HG02588 (cell line): ENCODE measurements around the gene MIA2.
"Not testable (repeated sequence)": the region's sequence is repeated elsewhere in the genome, so short reads cannot be mapped to it uniquely, and the experiment has no call there.

Experiments
- ATAC-seq: cut with Tn5 transposase; IDR thresholded peaks from one replicate; pipeline ENCODE4 v1.9.1; 2021; ENCODE audit warnings: mild to moderate bottlenecking, moderate library complexity; ENCODE audit not compliant: unreplicated experiment

The MIA2 gene, protein sequence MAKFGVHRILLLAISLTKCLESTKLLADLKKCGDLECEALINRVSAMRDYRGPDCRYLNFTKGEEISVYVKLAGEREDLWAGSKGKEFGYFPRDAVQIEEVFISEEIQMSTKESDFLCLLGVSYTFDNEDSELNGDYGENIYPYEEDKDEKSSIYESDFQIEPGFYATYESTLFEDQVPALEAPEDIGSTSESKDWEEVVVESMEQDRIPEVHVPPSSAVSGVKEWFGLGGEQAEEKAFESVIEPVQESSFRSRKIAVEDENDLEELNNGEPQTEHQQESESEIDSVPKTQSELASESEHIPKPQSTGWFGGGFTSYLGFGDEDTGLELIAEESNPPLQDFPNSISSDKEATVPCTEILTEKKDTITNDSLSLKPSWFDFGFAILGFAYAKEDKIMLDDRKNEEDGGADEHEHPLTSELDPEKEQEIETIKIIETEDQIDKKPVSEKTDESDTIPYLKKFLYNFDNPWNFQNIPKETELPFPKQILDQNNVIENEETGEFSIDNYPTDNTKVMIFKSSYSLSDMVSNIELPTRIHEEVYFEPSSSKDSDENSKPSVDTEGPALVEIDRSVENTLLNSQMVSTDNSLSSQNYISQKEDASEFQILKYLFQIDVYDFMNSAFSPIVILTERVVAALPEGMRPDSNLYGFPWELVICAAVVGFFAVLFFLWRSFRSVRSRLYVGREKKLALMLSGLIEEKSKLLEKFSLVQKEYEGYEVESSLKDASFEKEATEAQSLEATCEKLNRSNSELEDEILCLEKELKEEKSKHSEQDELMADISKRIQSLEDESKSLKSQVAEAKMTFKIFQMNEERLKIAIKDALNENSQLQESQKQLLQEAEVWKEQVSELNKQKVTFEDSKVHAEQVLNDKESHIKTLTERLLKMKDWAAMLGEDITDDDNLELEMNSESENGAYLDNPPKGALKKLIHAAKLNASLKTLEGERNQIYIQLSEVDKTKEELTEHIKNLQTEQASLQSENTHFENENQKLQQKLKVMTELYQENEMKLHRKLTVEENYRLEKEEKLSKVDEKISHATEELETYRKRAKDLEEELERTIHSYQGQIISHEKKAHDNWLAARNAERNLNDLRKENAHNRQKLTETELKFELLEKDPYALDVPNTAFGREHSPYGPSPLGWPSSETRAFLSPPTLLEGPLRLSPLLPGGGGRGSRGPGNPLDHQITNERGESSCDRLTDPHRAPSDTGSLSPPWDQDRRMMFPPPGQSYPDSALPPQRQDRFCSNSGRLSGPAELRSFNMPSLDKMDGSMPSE (N-terminal part only)

DNA sequence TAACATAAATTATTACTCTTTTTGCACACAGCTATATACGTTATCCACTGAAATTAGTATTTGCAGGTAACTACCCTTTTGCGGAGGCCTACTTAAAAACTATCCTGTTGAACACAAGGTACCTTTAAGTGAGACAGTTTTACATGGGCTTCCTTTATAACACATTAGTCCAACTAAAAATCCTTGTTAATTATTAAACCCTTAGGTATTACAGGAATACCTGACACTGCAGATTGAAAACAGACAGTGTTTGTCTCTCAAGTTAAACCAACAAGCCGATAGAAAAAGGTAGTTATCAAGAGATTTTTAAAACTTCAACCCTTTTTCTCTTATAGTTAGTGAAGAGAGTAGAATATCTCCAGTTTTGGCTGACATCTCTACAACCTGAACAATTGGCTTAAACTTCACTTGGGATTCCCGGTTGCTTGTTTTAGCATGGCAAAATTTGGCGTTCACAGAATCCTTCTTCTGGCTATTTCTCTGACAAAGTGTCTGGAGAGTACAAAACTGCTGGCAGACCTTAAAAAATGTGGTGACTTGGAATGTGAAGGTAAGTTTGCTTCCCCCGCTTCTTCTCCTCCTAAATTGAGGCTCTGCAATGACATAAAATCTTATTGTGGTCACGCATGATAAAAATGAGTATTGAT is at the start of gene MIA2:
MIA2 (plus strand) TSS at position 236 of the 647 bp plus-strand sequence; CDS start at position 436, 200 bp downstream.
- ATAC-seq: no peak

DNA sequence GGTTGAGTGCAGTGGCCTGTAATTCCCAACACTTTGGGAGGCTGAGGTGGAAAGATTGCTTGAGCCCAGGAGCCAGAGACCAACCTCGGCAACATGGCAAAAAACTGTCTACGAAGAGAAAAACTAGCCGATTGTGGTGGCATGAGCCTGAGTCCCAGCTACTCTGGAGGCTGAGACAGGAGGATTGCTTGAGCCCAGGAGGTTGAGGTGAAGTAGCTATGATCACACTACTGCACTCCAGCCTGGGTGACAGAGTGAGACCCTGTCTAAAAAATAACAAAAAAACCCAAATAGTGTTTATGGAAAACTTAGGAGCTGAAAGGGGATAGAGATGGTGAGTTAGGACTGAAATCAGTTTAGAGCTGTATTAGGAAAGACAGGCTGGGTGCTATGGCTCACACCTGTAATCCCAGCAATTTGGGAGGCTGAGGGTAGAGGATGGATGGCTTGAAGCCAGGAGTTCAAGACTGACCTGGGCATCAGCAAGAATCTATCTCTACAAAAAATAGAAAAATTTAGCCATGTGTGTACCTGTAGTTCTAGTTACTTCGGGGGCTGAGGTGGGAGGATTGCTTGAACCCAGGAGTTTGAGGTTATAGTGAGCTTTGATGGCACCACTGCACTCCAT is 49.0 kb upstream of the MIA2 start:
- ATAC-seq: no peak

DNA sequence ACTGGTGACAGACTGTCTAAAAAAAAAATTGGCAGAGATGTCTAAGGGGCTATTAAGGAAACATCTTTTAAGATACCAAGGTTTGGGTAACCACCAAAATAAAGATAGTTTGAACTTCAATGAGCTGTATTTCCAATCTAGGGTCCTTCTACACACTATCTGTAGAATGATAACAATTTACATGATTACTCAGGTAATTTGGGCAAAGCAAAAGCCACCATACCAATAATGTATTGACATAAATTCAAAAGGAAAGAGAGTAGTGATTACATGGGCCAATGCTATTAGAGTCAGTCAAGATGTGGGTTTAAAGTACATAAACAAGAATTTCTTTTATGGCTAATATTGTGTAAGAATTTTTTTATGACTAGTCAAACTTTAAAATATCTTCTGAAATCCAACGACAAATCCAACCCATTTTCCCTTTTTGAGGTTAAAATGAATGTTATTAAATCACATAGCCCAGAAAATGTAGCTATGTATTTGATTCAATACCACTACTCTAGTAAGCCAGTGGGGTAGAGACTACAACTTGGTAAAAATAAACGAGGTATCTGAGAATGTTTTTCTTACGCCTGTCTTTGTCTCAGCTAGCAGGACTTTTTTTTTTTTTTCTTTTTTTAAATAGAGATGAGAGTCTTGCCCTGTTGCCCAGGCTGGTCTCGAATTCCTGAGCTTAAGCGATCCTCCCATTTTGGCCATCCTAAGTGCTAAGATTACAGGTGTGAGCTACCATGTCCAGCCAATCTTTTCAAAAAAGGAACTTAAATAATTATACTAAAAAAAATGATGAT is 48.3 kb upstream of the MIA2 start:
- no peak for ATAC-seq

DNA sequence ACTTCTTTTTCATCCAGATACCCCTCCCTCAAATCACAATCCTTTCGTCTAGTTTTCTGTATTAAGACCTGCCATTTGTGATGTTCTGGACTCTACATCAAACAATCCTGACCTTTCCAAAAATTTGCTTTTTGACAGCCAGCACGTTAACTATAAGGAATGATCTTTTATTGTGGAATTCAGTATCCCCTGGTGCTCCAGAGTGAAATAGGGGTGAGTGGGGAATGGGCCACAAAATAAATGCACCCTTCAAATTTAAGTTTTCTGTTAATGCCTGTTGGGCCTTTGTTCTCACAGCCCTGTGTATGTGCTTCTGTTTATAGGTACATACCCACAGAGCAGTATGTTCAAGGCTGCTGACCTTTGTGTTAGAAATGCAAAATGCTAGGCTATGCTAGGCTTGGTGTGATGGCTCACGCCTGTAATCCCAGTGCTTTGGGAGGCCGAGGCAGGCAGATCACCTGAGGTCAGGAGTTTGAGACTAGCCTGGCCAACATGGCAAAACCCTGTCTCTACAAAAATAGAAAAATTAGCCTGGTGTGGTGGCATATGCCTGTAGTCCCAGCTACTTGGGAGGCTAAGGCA is 46.7 kb upstream of the MIA2 start:
- ATAC-seq: no peak

DNA sequence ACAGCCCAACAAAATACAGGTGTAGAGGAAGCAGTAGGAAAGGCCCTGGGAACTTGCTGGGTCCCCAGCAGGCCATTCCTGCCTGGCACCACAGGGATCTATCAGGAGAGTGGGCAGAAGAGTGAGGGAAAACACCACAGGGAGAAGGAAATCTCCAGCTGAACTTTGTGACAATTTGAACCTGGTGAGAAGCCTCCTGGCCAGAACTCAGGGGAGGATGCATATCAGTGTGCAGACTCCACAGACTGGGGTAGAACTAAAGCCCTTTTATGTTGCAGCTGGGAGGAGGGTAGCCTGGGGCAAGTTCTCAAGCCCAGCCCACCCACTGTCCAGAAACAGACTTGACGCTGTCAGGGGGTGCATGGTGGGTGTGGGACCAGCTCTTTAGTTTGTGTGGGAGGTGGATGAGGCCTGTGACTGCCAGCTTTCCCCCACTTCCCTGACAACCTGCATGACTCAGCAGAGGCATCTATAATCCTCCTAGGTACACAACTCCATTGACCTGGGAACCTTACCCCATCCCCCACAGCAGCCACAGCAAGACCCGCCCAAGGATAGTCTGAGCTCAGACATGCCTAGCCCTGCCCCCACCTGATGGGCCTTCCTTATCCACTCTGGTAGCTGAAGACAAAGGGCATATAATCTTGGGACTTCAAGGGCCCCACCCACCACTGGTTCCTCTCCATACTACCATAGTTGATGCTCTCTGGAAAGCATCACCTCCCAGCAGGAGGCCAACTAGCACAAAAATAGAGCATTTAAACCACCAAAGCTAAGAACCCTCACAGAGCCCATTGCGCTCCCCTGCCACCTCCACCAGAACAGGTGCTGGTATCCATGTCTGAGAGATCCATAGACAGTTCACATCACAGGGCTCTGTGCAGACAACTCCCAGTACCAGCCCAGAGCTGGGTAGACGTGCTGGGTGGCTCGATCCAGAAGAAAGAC is 29.8 kb upstream of the MIA2 start:
- no peak for ATAC-seq

DNA sequence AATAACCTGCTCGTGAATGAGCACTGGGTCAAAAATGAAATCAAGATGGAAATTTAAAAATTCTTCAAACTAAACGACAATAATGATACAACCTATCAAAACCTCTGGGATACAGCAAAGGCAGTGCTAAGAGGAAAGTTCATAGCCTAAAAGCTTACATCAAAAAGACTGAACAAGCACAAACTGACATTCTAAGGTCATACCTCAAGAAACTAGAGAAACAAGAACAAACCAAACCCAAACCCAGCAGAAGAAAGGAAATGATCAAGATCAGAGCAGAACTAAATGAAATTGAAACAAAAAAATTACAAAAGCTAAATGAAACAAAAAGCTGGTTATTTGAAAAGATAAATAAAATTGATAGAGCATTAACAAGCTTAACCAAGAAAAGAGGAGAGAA is 26.3 kb upstream of the MIA2 start:
- ATAC-seq: not testable (repeated sequence)

DNA sequence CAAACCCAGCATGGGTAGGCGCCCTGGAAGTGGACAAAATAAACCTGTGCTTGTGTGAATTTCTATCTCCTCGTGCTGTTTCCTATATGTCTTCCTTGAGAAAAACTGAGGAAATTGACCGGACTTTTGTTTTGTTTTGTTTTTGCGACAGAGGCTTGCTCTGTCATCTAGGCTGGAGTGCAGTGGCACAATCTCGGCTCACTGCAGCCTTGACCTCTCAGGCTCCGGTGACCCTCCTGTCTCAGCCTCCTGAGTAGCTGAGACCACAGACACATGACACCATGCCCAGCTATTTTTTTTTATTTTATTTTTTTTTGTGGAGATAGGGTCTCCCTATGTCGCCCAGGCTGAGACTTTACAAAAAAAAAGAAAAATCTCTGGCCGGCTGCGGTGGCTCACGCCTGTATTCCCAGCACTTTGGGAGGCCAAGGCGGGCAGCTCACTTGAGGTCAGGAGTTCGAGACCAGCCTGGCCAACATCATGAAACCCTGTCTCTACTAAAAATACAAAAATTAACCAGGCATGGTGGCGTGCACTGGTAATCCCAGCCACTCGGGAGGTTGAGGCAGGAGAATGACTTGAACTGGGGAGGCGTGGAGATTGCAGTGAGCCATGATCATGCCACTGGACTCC is 22.5 kb upstream of the MIA2 start:
- no peak for ATAC-seq

DNA sequence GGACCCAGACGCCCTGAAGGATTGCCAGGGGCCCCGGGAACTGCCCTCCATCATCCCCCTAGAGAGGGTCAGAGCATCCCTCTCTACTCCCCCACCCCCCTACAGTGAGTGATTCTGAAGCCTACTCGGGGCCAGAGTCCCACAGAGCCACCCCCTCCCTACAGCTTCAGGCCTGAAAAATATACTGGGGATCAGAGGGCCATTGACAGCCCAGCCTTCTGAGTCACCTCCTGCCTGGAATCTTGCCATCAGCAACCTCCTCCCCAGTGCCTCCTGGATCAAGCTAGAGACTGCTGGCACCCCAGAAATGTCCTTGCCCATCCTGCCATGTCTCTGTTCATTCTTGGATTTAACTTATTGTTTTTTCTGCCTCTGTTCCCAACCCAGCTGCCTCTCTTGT is 21.7 kb upstream of the MIA2 start:
- no peak for ATAC-seq

DNA sequence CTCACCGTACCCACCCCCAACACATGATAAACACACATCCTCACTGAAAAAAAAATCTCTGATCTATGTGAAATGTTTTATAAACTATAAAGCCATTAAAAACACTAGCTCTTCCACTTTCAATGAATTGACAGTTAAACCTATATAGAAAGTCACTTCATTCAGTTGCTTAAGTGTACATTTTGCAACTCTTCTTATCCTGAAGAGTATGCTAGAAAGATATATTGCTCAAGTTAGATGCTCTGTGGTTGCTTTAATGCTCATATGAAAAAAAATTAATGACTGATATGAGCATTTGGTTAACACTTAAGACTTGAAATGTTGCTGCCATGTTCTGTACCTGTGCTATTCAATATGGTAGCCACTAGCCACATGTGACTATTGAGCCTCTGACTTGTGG is 21.0 kb upstream of the MIA2 start:
- ATAC-seq: no peak

DNA sequence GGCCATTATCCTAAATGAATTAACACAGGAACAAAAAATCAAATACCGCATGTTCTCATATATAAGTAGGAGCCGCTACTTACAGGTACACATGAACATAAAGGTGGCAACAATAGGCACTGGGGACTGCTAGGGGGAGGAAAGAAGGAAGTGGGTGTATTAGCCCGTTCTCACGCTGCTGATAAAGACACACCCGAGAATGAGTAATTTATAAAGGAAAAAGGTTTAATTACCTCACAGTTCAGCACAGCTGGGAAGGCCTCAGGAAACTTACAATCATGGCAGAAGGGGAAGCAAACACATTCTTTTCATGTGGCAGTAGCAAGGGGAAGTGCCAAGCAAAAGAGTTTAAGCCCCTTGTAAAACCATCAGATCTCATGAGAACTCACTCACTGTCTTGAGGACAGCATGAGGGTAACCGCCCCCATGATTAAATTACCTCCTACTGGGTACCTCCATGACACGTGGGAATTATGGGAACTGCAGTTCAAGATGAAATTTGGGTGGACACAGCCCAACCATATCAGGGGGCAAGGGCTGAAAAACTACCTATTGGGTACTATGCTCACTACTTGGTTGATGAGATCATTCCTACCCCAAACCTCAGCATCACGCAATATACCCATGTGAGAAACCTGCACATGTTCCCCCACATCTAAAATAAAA is 16.4 kb upstream of the MIA2 start:
- no peak for ATAC-seq

DNA sequence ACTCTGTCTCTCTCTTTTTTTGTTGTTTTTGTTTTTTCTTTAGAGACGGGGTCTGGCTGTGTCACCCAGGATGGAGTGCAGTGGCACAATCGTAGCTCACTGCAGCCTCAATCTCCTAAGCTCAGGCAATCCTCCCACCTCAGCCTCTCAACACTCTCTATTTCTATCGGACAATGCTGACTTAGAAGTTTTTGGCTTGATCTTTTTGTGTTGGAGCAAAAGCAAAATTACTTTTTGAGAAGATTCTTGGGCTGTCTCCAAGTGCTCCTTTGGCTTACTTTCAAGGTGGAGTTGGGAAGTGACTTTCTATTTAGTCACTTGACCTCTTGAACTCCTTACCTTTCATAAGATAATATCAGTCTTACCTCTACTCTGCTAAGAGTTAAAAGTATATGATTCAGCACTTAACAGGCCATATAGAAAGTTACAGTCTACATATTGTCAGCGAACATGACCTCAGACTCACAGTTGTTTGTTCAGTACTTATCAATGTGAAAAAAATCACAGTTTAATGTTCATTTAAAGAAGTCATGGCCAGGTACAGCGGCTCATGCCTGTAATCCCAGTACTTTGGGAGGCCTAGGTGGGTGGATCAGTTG is 15.4 kb upstream of the MIA2 start:
- no peak for ATAC-seq

DNA sequence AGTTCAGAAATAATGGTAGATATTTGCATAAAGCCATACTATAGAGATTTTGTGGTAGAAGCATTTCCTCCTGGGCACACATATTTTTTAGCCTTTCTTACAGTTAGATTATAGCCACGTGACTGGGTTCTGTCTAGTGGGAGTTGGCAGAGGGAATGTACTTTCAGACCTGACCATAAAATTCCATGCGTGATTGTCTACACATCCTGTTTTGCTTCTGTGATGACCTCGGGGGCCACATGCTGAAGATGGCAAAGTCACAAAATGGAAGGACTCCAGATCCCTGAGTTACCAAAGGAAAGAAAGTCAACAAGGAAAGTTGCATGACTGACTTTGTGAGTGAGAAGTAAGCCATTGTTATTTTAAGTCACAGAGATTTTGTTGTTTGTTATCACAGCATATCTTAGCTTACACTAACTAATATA is 14.6 kb upstream of the MIA2 start:
- ATAC-seq: no peak

DNA sequence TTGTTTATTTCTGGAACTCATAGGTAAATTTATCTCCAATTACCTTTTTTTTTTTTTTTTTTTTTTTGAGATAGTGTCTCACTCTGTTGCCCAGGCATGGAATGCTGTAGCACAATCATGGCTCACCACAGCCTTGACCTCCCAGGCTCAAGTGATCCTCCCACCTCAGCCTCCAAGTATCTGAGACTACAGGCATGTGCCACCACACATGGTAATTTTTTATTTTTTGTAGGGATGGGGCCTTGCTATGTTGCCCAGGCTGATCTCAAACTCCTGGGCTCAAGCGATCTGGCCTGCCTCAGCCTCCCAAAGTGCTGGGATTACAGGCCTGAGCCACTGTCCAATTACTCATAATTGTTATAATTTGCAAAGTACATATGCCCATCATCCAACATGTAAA is 13.2 kb upstream of the MIA2 start:
- not testable (repeated sequence) for ATAC-seq

DNA sequence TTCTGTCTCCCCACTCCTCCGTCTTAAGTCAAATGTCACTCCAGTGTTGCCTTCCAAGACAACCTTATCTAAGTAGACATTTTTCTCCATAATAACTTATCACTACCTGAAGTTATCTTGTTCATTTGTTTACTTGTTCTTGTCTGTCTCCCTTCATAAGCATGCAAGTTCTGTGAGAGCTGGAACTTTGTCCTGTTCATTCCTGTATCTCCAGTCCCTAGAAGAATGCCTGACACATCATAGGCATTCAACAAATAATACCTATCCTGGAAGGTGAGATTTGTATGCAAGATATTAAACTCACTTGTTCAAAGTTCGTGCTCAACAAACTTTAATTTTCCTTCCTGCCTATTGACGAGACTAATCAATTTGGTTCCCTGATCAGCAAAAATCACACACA is 5.7 kb upstream of the MIA2 start:
- ATAC-seq: no peak

DNA sequence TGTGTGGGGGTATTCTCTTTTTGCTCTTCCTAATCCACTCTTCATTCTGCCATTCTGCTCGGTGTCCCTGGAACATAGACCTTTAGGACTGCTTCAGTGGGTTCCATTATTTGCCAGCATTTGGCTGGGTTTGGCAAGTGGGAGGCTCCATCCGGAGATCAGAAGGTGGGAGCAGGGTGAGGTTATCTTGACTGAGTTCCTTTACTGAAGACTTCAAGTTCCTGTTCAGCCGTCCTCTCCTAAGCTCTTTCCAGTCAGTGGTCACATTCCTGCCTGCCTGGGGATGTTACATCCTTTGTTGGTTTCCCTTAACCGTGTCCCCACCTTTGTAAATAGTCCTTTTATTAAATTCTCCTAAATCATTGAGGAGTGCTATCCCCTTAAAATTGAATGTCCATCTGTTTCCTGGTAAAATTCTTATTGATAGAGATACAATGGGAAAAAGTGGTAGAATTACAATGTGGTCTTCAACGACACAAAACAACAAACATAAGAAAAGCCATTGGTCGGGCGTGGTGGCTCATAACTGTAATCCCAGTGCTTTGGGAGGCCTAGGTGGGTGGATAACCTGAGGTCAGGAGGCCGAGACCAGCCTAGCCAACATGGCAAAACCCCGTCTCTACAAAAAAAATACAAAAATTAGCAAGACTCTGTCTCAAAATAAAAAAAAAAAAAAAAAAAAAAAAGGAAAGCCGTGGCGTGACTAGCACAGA is 5.0 kb upstream of the MIA2 start:
- ATAC-seq: no peak

DNA sequence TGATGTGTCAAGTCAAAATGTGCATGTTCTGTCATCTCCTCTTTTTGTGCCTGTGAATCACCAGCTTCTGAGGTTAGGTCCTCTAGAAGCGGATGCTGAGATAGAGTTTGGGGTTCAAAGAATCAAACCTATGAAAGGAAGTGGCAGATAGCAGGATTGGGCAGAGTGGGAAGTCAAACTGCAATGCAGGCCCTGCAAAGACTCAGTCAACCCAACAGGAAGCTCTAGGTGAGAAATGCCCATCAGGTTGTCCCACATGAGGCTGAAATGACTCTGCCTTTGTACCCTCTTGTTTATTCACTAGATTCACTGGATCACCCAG is 4.5 kb upstream of the MIA2 start:
- ATAC-seq: no peak
